DND-41 (cell line): ENCODE results near the gene AMZ2.

Experiments used
- ATAC-seq: fragments of 200-7000 bp; cut with Tn5 transposase; 3 replicates; pipeline ENCODE4 v1.9.1; 2021; ENCODE audit warnings: low read depth; ENCODE audit not compliant: insufficient read depth
- DNase-seq: peaks from one replicate; pipeline ENCODE4 v3.0.0-alpha.2; 2020
- H2AFZ ChIP-seq: 2 replicates; pipeline ENCODE4 v1.6.0; 2012; ENCODE audit warnings: low read depth, low read length
- H3K27ac ChIP-seq: 2 replicates; pipeline ENCODE4 v1.5.1; 2012; ENCODE audit warnings: low read length, inconsistent platforms
- H3K27me3 ChIP-seq: fragments of 200-600 bp; sonication (generic); 2 replicates; pipeline ENCODE4 v1.6.0; 2012; ENCODE audit warnings: low read length, mild to moderate bottlenecking, inconsistent platforms; ENCODE audit not compliant: insufficient read depth, poor library complexity
- H3K36me3 ChIP-seq: 2 replicates; pipeline ENCODE4 v1.5.1; 2012; ENCODE audit warnings: low read length, inconsistent platforms; ENCODE audit not compliant: insufficient read depth
- H3K4me1 ChIP-seq: 2 replicates; pipeline ENCODE4 v1.5.1; 2012; ENCODE audit warnings: mild to moderate bottlenecking, low read length; ENCODE audit not compliant: insufficient read depth
- H3K4me2 ChIP-seq: 2 replicates; pipeline ENCODE4 v1.6.0; 2012; ENCODE audit warnings: mild to moderate bottlenecking, moderate library complexity, low read length, inconsistent platforms; ENCODE audit not compliant: insufficient read depth
- H3K4me3 ChIP-seq, 2 experiments: fragments of 200-600 bp in 1 of 2; shearing (Covaris generic) in 1 of 2; 2 replicates each; pipeline ENCODE4 v1.5.1; 2012 to 2016; ENCODE audit warnings: inconsistent platforms in 2 of 2, low read length in 2 of 2, mild to moderate bottlenecking in 2 of 2, low read depth in 1 of 2, moderate library complexity in 1 of 2
- H3K79me2 ChIP-seq: 2 replicates; pipeline ENCODE4 v1.6.0; 2012; ENCODE audit warnings: low read length, inconsistent platforms; ENCODE audit not compliant: insufficient read depth
- H3K9ac ChIP-seq: 2 replicates; pipeline ENCODE4 v1.6.0; 2012; ENCODE audit warnings: low read depth, mild to moderate bottlenecking, inconsistent platforms, low read length, moderate library complexity
- H3K9me3 ChIP-seq: 2 replicates; pipeline ENCODE4 v1.5.1; 2012; ENCODE audit warnings: low read length, moderate library complexity, mild to moderate bottlenecking, inconsistent platforms; ENCODE audit not compliant: insufficient read depth, severe bottlenecking
- H4K20me1 ChIP-seq: 2 replicates; pipeline ENCODE4 v1.6.0; 2012; ENCODE audit warnings: low read length; ENCODE audit not compliant: insufficient read depth
- EZH2 ChIP-seq: IDR thresholded peaks from 3 replicates; pipeline ENCODE4 v1.6.1; 2012; ENCODE audit warnings: borderline replicate concordance, low read depth, mild to moderate bottlenecking, moderate library complexity, low read length, inconsistent platforms; ENCODE audit not compliant: severe bottlenecking
- TF ChIP-seq, protein P1 (sequence below): IDR thresholded peaks from 2 replicates; pipeline ENCODE4 v1.5.1; 2012; ENCODE audit warnings: borderline replicate concordance, low read length, moderate library complexity, mild to moderate bottlenecking; ENCODE audit not compliant: poor library complexity, severe bottlenecking; ENCODE audit errors: extremely low read depth

The AMZ2 gene

DNA sequence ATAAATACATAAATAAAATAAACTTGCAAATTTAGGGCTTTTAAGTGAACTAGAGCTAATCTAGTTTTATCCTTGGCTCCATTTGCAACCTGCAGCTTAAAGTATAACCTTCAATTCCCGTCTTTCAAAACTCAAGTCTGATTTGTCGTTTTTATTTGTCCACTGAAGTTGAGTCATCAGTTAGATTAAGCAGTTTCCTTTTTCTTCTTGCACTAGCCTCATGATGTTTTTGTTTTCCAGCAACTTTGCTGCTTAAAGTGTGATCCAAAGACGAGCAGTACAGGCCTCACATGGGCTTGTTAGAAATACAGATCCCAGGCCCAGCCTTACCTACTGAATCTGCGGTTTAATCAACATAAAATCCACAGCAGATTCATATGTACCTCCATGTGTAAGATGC is 57.3 kb downstream of the AMZ2 start:
- Histone ChIP-seq H3K27me3 (no peaks in the 10 kb centered on the region), H3K4me1 (peaks cover 15% of the 10 kb centered on the region), H3K27ac (no peak overlapping the region), H3K4me3 (no peak overlapping the region), H3K9me3 (no peaks in the 10 kb centered on the region), H3K79me2 (0 out of 2 replicates have a peak, but pooled peaks cover 2% of the 10 kb centered on the region), H3K4me2 (no peak overlapping the region), H3K9ac (no peak overlapping the region), H4K20me1 (no peaks in the 10 kb centered on the region), H2AFZ (no peak overlapping the region), H3K36me3 (peaks cover 7% of the 10 kb centered on the region; the same call in 1 of the 2 replicates)
- ATAC-seq = no peak
- no peak for TF ChIP-seq EZH2
- TF ChIP-seq, protein P1, sequence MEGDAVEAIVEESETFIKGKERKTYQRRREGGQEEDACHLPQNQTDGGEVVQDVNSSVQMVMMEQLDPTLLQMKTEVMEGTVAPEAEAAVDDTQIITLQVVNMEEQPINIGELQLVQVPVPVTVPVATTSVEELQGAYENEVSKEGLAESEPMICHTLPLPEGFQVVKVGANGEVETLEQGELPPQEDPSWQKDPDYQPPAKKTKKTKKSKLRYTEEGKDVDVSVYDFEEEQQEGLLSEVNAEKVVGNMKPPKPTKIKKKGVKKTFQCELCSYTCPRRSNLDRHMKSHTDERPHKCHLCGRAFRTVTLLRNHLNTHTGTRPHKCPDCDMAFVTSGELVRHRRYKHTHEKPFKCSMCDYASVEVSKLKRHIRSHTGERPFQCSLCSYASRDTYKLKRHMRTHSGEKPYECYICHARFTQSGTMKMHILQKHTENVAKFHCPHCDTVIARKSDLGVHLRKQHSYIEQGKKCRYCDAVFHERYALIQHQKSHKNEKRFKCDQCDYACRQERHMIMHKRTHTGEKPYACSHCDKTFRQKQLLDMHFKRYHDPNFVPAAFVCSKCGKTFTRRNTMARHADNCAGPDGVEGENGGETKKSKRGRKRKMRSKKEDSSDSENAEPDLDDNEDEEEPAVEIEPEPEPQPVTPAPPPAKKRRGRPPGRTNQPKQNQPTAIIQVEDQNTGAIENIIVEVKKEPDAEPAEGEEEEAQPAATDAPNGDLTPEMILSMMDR = no peak
- DNase-seq = no peak
